ENCODE results near the gene COPS8.

- TF ChIP-seq POLR2A (IDR thresholded peaks at IDR 0.05) (no peak), EP300 (IDR thresholded peaks at IDR 0.05) (no peak)
Measured at GRCh38 chr2:237051861-237052260, 33.8 kb upstream of the COPS8 start.

Data from sigmoid colon (tissue), 4 donors.